ENCODE results near the gene CHD2.

CHD2 gene

GRCh38 chr15:92947071-92947730, 47.1 kb downstream of the CHD2 start:
- peaks cover 89% of the 10 kb centered on the region for H3K36me3 ChIP-seq (ENCODE audit: control insufficient read depth, low read length)
- H3K9me3 ChIP-seq (ENCODE audit: control insufficient read depth, insufficient read depth, low read length) = peaks cover 31% of the 10 kb centered on the region
- TF ChIP-seq EZH2phosphoT487 (IDR thresholded peaks at IDR 0.05; ENCODE audit: borderline replicate concordance, low read length) (no peak), CTCF (IDR thresholded peaks at IDR 0.05; ENCODE audit: low read depth, low read length, poor library complexity, severe bottlenecking) (no peak)
- H3K4me2 ChIP-seq (ENCODE audit: low read length) = no peak overlapping the region
- no peaks in the 10 kb centered on the region for H3F3A ChIP-seq (ENCODE audit: control insufficient read depth, insufficient read depth)
- no peak overlapping the region for H3K27ac ChIP-seq (ENCODE audit: low read depth, low read length)
- no peaks in the 10 kb centered on the region for H4K20me1 ChIP-seq (ENCODE audit: control insufficient read depth, insufficient read depth, low read depth, low read length)
- no peak overlapping the region for H3K4me3 ChIP-seq (ENCODE audit: low read length)
- H3K79me2 ChIP-seq (ENCODE audit: control insufficient read depth, low read length) = no peaks in the 10 kb centered on the region
- H3K27me3 ChIP-seq (ENCODE audit: control insufficient read depth, low read length) = no peaks in the 10 kb centered on the region
- no peaks in the 10 kb centered on the region for H3K9me2 ChIP-seq (replicated peaks; ENCODE audit: control insufficient read depth, low read length)
- no peaks in the 10 kb centered on the region for H3K4me1 ChIP-seq (ENCODE audit: control insufficient read depth, low read length)

GRCh38 chr15:92949604-92950249, 49.6 kb downstream of the CHD2 start:
- no peak overlapping the region for H3K4me3 ChIP-seq (ENCODE audit: low read length)
- peaks cover 87% of the 10 kb centered on the region for H3K36me3 ChIP-seq (ENCODE audit: control insufficient read depth, low read length)
- no peaks in the 10 kb centered on the region for H3F3A ChIP-seq (ENCODE audit: control insufficient read depth, insufficient read depth)
- no peaks in the 10 kb centered on the region for H4K20me1 ChIP-seq (ENCODE audit: control insufficient read depth, insufficient read depth, low read depth, low read length)
- H3K9me2 ChIP-seq (replicated peaks; ENCODE audit: control insufficient read depth, low read length) = no peaks in the 10 kb centered on the region
- peaks cover 31% of the 10 kb centered on the region for H3K9me3 ChIP-seq (ENCODE audit: control insufficient read depth, insufficient read depth, low read length)
- no peak overlapping the region for H3K27ac ChIP-seq (ENCODE audit: low read depth, low read length)
- TF ChIP-seq CTCF (IDR thresholded peaks at IDR 0.05; ENCODE audit: low read depth, low read length, poor library complexity, severe bottlenecking) = no peak
- no peak for TF ChIP-seq EZH2phosphoT487 (IDR thresholded peaks at IDR 0.05; ENCODE audit: borderline replicate concordance, low read length)
- H3K4me2 ChIP-seq (ENCODE audit: low read length) = no peak overlapping the region
- no peaks in the 10 kb centered on the region for H3K27me3 ChIP-seq (ENCODE audit: control insufficient read depth, low read length)
- no peaks in the 10 kb centered on the region for H3K4me1 ChIP-seq (ENCODE audit: control insufficient read depth, low read length)
- no peaks in the 10 kb centered on the region for H3K79me2 ChIP-seq (ENCODE audit: control insufficient read depth, low read length)

GRCh38 chr15:92951800-92952457, 51.8 kb downstream of the CHD2 start:
- Histone ChIP-seq H3K9me2 (replicated peaks; ENCODE audit: control insufficient read depth, low read length) (no peaks in the 10 kb centered on the region), H3K27me3 (ENCODE audit: control insufficient read depth, low read length) (no peaks in the 10 kb centered on the region), H4K20me1 (ENCODE audit: control insufficient read depth, insufficient read depth, low read depth, low read length) (no peaks in the 10 kb centered on the region), H3K4me3 (ENCODE audit: low read length) (no peak overlapping the region), H3K27ac (ENCODE audit: low read depth, low read length) (no peak overlapping the region), H3K9me3 (ENCODE audit: control insufficient read depth, insufficient read depth, low read length) (peaks cover 30% of the 10 kb centered on the region), H3K79me2 (ENCODE audit: control insufficient read depth, low read length) (no peaks in the 10 kb centered on the region), H3K36me3 (ENCODE audit: control insufficient read depth, low read length) (peaks cover 92% of the 10 kb centered on the region), H3K4me1 (ENCODE audit: control insufficient read depth, low read length) (no peaks in the 10 kb centered on the region), H3K4me2 (ENCODE audit: low read length) (no peak overlapping the region), H3F3A (ENCODE audit: control insufficient read depth, insufficient read depth) (no peaks in the 10 kb centered on the region)
- TF ChIP-seq CTCF (IDR thresholded peaks at IDR 0.05; ENCODE audit: low read depth, low read length, poor library complexity, severe bottlenecking) (no peak), EZH2phosphoT487 (IDR thresholded peaks at IDR 0.05; ENCODE audit: borderline replicate concordance, low read length) (no peak)
